PC-9 (cell line): Measurements from ENCODE around the gene PPM1H. TPM values are rescaled to one million over a fixed set of nuclear protein-coding genes. Genes with fewer than 3 reads are reported as not detected.

ENCODE experiments used
- BruUV-seq: library from RNA; stranded (reverse); fragments of 400-500 nt; replicated peaks from 2 replicates; lab custom pipeline; 2021; lab: Mats Ljungman, UMichigan
- CTCF ChIA-PET: fragments of 300-600 bp; sonication (Branson Sonifier 250); formaldehyde crosslinking; loops from one replicate; lab custom pipeline; 2022; ENCODE audit warnings: antibody characterized with exemption; lab: Charles Lee
- POLR2A ChIA-PET: fragments of 300-600 bp; sonication (Branson Sonifier 250); formaldehyde crosslinking; loops from one replicate; lab custom pipeline; 2022; ENCODE audit warnings: antibody characterized with exemption; ENCODE audit not compliant: unreplicated experiment; lab: Charles Lee
- DNase-seq, 2 experiments: peaks; one replicate each; pipeline versions ENCODE4 v3.0.0 to v3.0.0-alpha.2; 2015 to 2022; ENCODE audit warnings: mixed read lengths in 1 of 2
- H2AFZ ChIP-seq: fragments of 200-600 bp; sonication (generic); 2 replicates; pipeline ENCODE4 v1.8.1; 2017; ENCODE audit warnings: antibody characterized with exemption
- H3F3A ChIP-seq: fragments of 200-600 bp; sonication (generic); 2 replicates; pipeline ENCODE4 v1.8.1; 2017; ENCODE audit warnings: antibody characterized with exemption, mild to moderate bottlenecking, low read depth; ENCODE audit not compliant: insufficient read depth
- H3K27ac ChIP-seq: fragments of 200-600 bp; sonication (generic); 2 replicates; pipeline ENCODE4 v1.6.1; 2016; ENCODE audit warnings: mixed run types
- H3K27me3 ChIP-seq: fragments of 200-600 bp; sonication (generic); 2 replicates; pipeline ENCODE4 v1.6.1; 2016; ENCODE audit warnings: low read depth, mixed run types; ENCODE audit not compliant: insufficient read depth
- H3K36me3 ChIP-seq: fragments of 200-600 bp; sonication (generic); 2 replicates; pipeline ENCODE4 v1.6.1; 2016; ENCODE audit warnings: low read depth, mixed run types
- H3K4me1 ChIP-seq: fragments of 200-600 bp; sonication (generic); replicated peaks from 2 replicates; pipeline ENCODE4 v1.6.1; 2016; ENCODE audit warnings: mixed run types; ENCODE audit not compliant: insufficient read depth
- H3K4me2 ChIP-seq: fragments of 200-600 bp; sonication (generic); 2 replicates; pipeline ENCODE4 v1.6.1; 2017; ENCODE audit warnings: mixed run types
- H3K4me3 ChIP-seq: fragments of 200-600 bp; sonication (generic); 2 replicates; pipeline ENCODE4 v1.6.1; 2016; ENCODE audit warnings: mixed run types
- H3K79me2 ChIP-seq: fragments of 200-600 bp; sonication (generic); 2 replicates; pipeline ENCODE4 v1.6.1; 2017; ENCODE audit warnings: low read depth, mixed run types
- H3K9me2 ChIP-seq: fragments of 200-600 bp; sonication (generic); 2 replicates; pipeline ENCODE4 v1.8.1; 2017; ENCODE audit warnings: mild to moderate bottlenecking; ENCODE audit not compliant: insufficient read depth
- H3K9me3 ChIP-seq: fragments of 200-600 bp; sonication (generic); 2 replicates; pipeline ENCODE4 v1.8.1; 2016; ENCODE audit warnings: low read depth; ENCODE audit not compliant: insufficient read depth
- H4K20me1 ChIP-seq: fragments of 200-600 bp; sonication (generic); 2 replicates; pipeline ENCODE4 v1.8.1; 2017; ENCODE audit not compliant: insufficient read depth
- CTCF ChIP-seq: fragments of 200-600 bp; sonication (generic); conservative IDR thresholded peaks from 2 replicates; pipeline ENCODE4 v1.6.1; 2017; ENCODE audit warnings: mixed run types, antibody characterized with exemption, mild to moderate bottlenecking, moderate library complexity
- EZH2 ChIP-seq: fragments of 200-600 bp; sonication (generic); IDR thresholded peaks from 2 replicates; pipeline ENCODE4 v1.8.0; 2017; ENCODE audit warnings: antibody characterized with exemption, low read depth
- intact Hi-C: fragments of 100-400 bp; cut with micrococcal nuclease; formaldehyde crosslinking; loops from one replicate; pipeline ENCODE4 v1.10.0; 2022; ENCODE audit not compliant: unreplicated experiment
- total RNA-seq: library from RNA; stranded (reverse); gene quantifications from 2 replicates; pipeline ENCODE4 v1.2.3, GENCODE V29; 2021

The PPM1H gene
- total RNA-seq, 1 experiment from 2014 or later = 11.4 TPM

- no peak for TF ChIP-seq CTCF
- TF ChIP-seq EZH2 = no peak
- Histone ChIP-seq H3K27ac (no peak overlapping the region), H2AFZ (no peak overlapping the region), H3F3A (no peaks in the 10 kb centered on the region; the same call in 1 of the 2 replicates), H3K4me1 (peaks cover 6% of the 10 kb centered on the region; the same call in 1 of the 2 replicates), H3K4me3 (no peak overlapping the region), H3K36me3 (no peaks in the 10 kb centered on the region), H3K9me3 (no peaks in the 10 kb centered on the region), H3K9me2 (no peaks in the 10 kb centered on the region), H3K79me2 (peaks cover 22% of the 10 kb centered on the region; the same call in 1 of the 2 replicates), H3K4me2 (no peak overlapping the region), H4K20me1 (no peaks in the 10 kb centered on the region), H3K27me3 (no peaks in the 10 kb centered on the region)
- BruUV-seq = no TSS peak
- DNase-seq = no peak
- POLR2A ChIA-PET = no interaction called here
- intact Hi-C loops = no loop called here
- CTCF ChIA-PET = no interaction called here
These were observed 18.1 kb downstream of the PPM1H start for GRCh38 chr12:62916632-62917425.

- no peaks in the 10 kb centered on the region; the same call in 1 of the 2 replicates for H3F3A ChIP-seq
- no peaks in the 10 kb centered on the region for H3K9me2 ChIP-seq
- DNase-seq = no peak
- peaks cover 22% of the 10 kb centered on the region; the same call in 1 of the 2 replicates for H3K79me2 ChIP-seq
- ChIA-PET POLR2A (no interaction called here), CTCF (no interaction called here)
- no peaks in the 10 kb centered on the region for H3K27me3 ChIP-seq
- no peaks in the 10 kb centered on the region for H3K9me3 ChIP-seq
- TF ChIP-seq CTCF = no peak
- no peak for TF ChIP-seq EZH2
- H3K27ac ChIP-seq = no peak overlapping the region
- no peaks in the 10 kb centered on the region for H3K36me3 ChIP-seq
- no peak overlapping the region for H3K4me3 ChIP-seq
- intact Hi-C loops = no loop called here
- no TSS peak for BruUV-seq
- peaks cover 6% of the 10 kb centered on the region; the same call in 1 of the 2 replicates for H3K4me1 ChIP-seq
- H2AFZ ChIP-seq = no peak overlapping the region
- no peaks in the 10 kb centered on the region for H4K20me1 ChIP-seq
- H3K4me2 ChIP-seq = no peak overlapping the region
These were observed 19.8 kb downstream of the PPM1H start for GRCh38 chr12:62915204-62915529.

GRCh38 chr12:62914443-62915203 is 20.3 kb downstream of the PPM1H start:
- H3K27me3 ChIP-seq = no peaks in the 10 kb centered on the region
- no peak overlapping the region for H3K4me2 ChIP-seq
- no peak overlapping the region for H3K4me3 ChIP-seq
- H3K36me3 ChIP-seq = no peaks in the 10 kb centered on the region
- H3K9me3 ChIP-seq = no peaks in the 10 kb centered on the region
- H4K20me1 ChIP-seq = no peaks in the 10 kb centered on the region
- ChIA-PET CTCF (no interaction called here), POLR2A (no interaction called here)
- no peak overlapping the region for H3K27ac ChIP-seq
- DNase-seq = no peak
- no peaks in the 10 kb centered on the region; the same call in 1 of the 2 replicates for H3F3A ChIP-seq
- no peak overlapping the region for H2AFZ ChIP-seq
- peaks cover 22% of the 10 kb centered on the region; the same call in 1 of the 2 replicates for H3K79me2 ChIP-seq
- TF ChIP-seq EZH2 = no peak
- TF ChIP-seq CTCF = no peak
- intact Hi-C loops = no loop called here
- no peaks in the 10 kb centered on the region for H3K9me2 ChIP-seq
- peaks cover 2% of the 10 kb centered on the region; the same call in 1 of the 2 replicates for H3K4me1 ChIP-seq
- no TSS peak for BruUV-seq
